RPMI8226 (cell line): Measurements from ENCODE around the gene BAG3.

Experiments
- DNase-seq: peaks from one replicate; pipeline ENCODE4 v3.0.0-alpha.2; 2015

Gene BAG3

DNA sequence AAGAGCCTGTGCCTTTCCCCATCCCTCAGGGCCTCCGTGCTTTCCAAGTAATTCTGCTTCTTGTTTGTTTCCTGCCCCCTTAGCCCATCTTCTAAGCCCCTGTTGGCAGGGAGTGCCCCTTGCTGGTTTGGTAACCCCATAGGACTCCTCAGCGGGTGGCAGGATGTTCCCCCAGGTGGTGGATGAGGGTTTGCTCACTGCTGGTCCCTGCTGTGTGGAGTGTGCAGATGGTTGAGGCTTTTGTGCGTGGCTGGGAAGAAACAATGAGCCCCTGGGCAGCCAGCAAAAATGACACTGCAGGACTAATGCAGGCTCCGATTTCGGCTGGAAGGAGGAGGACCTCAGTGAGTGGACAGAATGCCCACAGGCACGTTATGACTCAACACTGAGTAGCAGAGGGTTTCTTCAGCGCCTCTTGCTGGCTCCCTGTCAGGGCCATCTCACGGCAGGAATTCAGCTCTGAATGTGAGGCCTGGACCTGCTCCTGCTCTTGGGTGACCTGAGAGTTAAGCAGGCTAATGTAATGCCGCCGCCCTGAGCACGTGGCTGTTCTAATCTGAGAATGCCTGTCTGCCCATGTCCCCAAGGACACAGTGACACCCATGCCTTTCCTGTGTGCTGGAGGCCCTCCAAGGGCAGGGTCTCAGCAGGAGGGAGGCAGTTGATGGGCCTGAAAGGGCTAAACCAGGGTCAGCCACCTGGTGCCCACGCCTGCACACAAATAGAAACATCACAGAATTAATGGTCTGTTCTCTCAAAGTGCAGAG is 16.6 kb downstream of the BAG3 start:
- DNase-seq = no peak

DNA sequence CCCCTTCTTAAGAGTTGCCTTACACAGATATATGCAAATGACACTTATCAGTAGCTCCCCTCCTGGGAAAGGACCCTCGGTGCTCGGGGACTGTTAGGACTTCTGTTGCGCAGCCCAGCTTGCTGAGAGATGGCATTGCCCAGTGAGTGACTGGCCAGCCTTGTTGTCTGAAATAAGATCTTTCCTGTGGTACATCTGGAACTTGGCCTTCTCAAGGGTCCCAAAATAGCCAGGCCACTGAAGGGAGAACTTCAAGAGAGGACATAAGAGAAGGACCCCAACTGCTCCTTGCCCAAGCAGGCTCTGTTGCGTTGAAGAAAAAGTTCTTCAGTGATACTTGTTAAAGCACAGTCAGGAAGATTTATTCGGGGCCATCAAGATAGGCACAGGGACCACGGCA is 17.3 kb downstream of the BAG3 start:
- DNase-seq = no peak

DNA sequence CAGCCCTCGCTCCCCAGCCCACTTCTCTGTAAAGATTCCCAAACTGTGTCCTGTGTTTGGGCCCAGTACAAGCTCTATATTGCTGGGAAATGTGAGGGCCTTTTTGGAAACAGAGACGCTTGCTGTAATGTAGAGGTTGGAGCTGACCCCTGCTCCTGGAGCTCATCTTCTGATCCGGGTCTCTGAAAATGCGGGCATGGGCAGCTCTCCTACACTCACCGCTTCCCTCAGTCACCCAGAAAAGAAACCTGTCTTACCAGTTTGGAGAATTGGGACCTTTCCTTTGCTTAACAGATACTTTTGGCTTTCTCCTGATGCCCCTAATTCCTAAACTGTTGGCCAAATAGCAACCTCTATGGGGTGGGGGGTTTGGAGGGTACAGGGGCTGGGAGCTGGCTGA is 18.2 kb downstream of the BAG3 start:
- no peak for DNase-seq

DNA sequence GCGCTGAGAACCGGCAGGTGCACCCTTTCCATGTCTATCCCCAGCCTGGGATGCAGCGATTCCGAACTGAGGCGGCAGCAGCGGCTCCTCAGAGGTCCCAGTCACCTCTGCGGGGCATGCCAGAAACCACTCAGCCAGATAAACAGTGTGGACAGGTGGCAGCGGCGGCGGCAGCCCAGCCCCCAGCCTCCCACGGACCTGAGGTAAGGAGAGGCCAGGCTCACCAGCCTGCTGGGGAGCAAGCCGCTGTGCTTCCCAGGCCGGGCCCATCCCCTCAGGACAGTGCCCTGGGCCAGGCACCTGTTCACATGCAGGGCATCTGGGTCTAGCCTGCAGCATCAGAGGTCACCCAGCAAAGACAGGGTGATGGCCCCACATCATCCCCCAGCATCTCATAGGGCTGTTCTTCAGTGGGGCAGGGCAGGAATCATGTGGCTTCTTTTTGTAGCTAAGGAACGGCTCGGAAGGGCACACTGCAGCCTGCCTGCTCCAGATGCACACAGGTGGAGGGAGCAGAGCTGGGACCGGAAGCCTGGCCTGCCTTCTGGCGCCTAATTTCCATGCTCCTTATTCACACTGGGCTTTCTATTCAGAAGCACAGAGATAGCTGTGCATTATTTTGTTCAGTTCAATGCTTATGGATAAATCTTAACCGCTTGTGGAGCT is 18.9 kb downstream of the BAG3 start:
- DNase-seq = no peak

- no peak for DNase-seq
Measured at GRCh38 chr10:119670717-119671116, 19.5 kb downstream of the BAG3 start.

- DNase-seq = no peak
Measured at GRCh38 chr10:119671381-119671780, 20.2 kb downstream of the BAG3 start.

DNA sequence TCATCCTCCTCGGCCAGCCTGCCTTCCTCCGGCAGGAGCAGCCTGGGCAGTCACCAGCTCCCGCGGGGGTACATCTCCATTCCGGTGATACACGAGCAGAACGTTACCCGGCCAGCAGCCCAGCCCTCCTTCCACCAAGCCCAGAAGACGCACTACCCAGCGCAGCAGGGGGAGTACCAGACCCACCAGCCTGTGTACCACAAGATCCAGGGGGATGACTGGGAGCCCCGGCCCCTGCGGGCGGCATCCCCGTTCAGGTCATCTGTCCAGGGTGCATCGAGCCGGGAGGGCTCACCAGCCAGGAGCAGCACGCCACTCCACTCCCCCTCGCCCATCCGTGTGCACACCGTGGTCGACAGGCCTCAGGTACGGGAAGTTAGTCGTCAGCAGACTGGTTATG is 21.1 kb downstream of the BAG3 start:
- no peak for DNase-seq

DNA sequence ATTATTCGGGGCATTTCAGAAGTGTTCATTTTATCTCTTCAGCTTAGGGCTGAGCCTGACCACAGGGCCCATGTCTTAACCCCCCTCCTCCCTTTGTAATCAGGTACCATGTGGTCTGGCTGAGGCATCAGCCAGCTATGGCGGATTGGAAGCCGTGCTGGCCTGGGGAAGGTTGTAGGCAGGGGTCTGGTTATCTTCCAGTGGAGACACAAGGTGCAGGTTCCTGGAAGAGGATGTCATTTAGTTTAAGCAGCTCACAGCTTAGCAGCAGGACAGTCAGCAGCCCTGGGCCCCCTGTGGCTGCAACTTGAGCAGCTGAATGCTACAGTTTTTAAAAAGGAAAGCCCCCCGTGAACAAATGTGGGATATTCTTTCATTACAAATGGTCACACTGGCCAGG is 22.1 kb downstream of the BAG3 start:
- DNase-seq = no peak

- DNase-seq = no peak
Measured at GRCh38 chr10:119675483-119676170, 24.4 kb downstream of the BAG3 start.

- DNase-seq = no peak
Measured at GRCh38 chr10:119677126-119677525, 25.9 kb downstream of the BAG3 start.

DNA sequence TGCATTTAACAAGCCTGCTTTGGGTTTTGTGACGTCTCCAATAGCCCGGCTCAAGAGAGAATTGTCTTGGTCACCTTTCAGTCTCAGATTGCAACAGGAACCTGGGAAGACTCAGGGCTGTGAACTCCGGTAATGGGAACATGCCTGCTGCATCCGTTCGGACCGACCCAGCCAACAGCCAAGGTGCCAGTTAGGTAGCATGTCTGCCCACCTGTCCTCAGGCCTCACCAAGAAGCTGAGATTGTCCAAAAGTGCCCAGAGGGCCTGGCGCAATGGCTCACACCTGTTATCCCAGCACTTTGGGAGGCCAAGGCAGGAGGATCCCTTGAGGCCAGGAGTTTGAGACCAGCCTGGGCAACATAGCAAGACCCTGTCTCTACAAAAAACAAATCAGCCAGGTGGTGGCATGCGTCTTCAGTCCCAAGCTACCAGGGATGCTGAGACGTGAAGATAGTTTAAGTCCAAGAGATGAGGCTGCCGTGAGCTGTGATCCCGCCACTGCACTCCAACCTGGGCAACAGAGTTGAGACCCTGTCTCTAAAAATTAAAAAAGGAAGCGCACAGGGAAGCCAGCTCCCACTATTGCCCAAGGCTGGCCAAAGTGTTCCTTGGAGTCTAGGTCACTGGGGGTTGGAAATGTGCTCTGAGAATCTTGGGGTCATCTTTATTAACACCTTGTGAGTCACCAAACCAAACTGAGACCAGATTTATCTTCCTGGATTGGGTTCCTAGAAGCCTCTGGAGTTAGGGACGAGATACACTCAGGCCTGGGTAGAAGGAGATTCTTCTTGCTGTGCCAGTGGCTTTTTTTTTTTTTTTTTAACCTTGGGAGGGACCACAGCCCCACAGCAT is 26.9 kb downstream of the BAG3 start:
- DNase-seq = no peak

DNA sequence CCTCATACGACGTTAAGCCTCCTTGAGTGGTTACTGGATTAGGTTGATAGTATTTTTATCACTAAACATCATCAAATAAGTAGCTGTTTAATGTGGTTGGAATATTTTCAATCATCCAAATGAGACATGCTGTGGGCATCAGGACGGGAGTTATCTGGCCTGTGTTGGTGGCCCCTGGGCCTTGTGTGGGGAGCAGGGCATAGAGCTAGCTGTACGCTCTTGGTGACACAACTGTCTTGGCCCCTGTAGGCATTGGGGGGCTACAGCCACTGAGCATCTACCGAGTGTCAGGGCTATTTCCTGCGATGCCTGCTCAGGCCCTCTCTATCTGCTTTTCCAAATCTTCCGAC is 28.3 kb downstream of the BAG3 start:
- DNase-seq = no peak

- DNase-seq = no peak
Measured at GRCh38 chr10:119680050-119680449, 28.9 kb downstream of the BAG3 start.

- no peak for DNase-seq
Measured at GRCh38 chr10:119680650-119681081, 29.5 kb downstream of the BAG3 start.

DNA sequence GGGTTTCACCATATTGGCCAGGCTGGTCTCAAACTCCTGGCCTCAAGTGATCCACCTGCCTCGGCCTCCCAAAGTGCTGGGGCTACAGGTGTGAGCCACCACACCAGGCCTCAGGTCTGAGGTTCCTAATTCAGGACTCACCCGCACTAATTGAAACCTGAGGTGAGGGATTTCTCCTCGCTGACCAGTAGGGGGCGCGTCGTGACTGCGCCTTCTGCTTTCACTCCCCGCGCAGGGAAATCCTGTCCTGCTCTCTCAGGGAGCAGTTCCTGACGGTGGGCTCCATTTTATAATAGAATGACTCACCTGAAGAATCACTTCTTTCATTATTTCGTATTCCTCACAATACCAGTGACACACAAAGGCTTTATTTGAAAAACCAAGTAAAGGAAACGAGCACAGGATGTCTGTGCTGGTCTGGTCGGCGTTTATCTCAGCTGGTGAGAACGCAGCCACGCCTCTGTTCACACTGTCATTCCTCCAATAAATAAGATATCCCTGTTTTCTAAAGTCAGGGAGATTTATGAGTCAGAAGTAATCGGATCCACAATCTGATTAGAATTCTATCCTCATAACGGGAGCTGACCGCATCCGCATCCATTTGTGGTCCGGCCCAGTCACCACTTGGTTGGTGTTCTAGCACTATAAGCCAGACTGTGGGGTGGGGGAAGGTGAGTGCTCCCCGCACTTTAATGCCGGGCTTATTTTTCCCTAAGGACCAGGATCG is 35.4 kb downstream of the BAG3 start:
- peak; percentile 69 for DNase-seq

DNA sequence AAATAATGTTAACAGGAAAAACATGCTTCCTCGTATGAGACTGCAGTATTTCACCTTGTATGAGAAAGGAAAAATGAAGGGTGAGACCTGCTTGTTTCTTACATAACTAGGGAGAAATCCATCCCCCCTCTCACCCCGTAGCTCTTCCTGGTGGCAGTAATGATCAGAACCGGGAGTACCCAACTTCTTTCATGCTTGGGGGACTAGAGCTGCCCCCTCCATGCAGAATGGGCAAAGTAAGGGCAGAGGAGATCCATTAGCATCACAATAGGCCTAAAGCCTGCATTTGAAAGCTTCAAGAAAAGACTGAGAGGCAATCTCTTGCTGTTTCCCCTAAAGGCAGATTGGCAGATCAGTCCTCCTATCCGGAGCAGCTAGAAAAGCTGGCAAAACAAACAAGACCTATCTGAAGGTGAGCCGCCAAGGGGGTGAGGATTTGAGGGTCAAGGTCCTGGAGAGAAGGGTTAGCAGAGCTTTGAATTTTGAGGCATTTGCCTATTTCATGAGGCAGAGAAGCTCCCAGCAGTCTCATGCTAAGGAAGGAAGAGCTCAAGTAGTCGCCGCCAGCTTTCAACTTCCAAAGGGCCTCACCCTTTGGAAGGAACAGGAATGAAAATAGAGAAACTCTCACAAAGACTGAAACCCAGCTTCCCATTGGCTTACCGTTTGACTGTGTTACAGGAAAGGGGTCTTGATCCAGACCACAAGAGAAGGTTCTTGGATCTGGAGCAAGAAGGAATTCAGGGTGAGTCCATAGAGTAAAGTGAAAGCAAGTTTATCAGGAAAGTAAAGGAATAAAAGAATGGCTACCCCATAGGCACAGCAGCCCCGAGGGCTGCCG is 36.2 kb downstream of the BAG3 start:
- DNase-seq = no peak

- no peak for DNase-seq
Measured at GRCh38 chr10:119688033-119688508, 36.9 kb downstream of the BAG3 start.

DNA sequence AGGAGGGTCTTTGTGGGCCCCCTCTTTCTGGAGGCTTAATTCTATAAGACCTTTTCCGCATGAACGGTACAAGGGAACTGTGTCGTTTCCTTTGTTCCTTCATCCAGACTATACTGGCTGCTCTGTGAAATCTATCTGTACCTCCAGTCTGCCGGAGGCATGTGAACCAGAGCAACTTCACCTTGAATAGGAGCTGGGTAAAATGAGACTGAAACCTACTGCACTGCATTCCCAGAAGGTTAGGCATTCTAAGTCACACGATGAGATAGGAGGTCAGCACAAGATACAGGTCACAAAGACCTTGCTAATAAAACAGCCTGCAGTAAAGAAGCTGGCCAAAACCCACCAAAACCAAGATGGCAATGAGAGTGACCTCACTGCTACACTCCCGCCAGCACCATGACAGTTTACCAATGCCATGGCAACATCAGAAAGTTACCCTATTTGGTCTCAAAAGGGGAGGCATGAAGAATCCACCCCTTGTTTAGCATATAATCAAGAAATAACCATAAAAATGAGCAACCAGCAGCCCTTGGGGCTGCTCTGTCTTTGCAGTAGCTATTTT is 37.9 kb downstream of the BAG3 start:
- no peak for DNase-seq

DNA sequence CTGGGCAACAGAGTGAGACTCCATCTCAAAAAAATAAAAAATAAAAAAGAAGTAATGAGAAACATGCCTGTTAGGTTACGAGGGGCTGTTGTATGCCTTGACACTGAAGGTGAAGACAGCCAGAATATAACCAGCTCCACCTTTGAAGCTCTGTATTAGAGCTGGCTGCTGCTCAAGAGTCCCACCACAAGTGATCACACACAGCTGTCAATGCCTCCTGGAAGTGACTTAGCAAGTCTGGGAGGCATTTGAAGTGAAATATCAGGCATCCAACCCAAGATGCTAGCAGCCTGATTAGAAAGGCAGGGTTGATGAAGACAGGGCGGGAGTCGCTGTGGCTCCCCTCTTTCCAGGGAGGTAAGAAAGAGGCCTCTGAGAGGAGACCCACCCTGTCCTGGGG is 40.5 kb downstream of the BAG3 start:
- DNase-seq = no peak

DNA sequence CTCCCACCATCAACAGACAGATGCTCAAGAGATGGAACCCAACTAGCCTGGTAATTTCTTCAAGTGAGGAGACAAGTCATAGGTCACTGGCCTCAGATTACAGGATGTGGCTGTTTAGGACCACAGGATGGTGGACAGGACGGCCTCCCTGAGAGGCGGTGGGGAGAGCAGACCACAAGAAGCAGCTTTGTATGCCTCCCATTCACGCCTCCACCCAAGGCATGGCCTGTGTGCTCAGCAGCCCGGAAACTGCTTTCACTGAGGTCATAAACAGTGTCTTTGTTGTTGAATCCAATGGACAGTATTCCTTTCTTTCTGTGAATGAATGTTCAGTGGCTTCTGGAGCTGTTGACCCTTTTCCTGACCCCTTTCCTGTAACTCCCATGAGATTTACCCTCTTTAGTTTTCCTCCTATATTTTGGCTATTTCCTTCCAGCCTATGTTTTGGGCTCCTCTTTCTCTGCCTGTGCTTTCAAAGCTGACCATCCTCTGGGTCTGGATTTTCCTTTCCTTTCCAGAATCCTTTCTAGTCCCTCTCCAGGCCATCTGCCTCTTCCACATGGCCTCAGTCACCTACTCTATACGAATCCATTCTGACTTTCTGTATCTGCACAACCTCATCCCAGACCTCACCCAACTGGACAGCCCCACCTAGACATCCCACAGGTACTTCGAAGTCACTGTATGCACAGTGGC is 42.2 kb downstream of the BAG3 start:
- DNase-seq = no peak
